HG03095 (cell line): ENCODE results near the gene NDFIP2.
"Not testable (repeated sequence)": the region's sequence is repeated elsewhere in the genome, so short reads cannot be mapped to it uniquely, and the experiment has no call there.

Experiments
- ATAC-seq: cut with Tn5 transposase; IDR thresholded peaks from one replicate; pipeline ENCODE4 v1.9.1; 2021; ENCODE audit warnings: moderate library complexity; ENCODE audit not compliant: unreplicated experiment

The NDFIP2 gene

DNA sequence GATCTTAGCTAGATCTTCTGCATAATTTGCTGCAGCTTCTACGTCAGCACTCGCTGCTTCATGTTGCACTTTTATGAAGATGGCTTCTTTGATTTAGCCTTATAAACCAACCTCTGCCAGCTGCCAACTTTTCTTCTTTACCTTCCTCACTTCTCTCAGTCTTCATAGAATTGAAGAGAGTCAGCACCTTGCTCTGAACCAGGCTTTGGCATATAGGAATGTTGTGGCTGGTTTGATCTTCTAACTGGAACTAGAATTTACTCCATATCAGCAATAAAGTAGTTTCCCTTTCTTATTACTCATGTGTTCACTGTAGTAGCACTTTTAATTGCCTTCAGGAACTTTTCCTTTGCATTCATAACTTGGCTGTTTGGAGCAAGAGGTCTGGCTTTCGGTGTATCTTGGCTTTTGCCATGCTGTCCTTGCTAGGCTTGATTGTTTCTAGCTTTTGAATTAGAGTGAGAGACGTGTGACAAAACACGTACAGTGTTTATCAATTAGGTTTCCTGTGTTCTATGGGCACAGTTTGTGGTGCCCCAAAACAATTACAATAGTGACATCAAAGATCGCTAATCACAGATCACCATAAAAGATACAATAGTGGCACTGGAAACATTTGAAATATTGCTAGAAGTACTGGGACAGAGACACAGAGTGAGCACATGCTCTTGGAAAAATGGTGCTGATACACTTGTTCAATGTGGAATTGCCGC lies 50.7 kb downstream of the NDFIP2 start:
- ATAC-seq, result no peak

DNA sequence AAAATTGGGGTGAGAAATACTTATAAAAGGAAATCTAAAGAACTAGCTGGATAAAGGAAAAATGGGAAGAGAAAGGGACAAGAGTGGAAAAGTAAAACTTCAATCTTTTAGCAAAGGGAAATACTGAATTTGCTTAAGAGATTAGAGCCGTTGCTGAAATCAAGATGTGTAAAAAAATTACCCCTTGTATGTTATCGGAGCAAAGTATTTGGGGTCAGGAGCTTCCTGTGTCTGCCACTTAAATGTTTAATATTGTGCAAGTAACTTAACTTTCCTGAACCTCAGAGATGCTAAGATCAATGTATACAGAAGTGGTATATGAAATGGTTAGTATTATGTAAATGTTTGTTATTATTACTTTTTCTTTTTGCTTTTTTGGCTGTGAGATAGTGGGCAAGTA lies 51.6 kb downstream of the NDFIP2 start:
- ATAC-seq, result no peak

DNA sequence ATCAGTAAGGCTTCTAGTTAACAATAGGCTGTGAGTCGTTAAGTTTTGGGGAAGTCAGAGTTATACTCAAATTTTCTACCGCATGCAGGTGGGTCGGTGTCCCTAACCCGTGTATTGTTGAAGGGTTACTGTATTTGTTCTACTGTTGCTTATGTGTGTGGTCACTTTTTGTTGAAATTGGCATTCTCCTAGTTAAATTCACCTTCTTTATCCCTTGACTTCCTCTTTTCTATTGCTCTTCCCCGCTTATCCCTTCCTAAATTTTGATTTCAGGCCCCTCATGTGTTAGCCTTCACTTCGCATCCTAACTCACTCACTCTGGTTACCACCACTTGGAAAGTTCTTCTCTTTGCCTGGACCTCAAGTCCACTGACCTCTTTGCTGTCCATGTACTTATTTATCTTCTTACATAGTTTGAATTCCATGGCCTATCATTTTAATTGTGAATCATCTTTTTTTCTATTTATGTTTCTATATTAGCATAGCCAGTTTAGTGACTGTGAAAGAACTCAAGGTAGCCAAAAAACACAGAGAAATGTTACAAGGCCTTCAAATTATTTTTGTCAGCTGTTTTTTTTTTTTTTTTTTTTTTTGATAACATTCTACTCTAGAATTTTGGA lies 52.9 kb downstream of the NDFIP2 start:
- no peak for ATAC-seq

DNA sequence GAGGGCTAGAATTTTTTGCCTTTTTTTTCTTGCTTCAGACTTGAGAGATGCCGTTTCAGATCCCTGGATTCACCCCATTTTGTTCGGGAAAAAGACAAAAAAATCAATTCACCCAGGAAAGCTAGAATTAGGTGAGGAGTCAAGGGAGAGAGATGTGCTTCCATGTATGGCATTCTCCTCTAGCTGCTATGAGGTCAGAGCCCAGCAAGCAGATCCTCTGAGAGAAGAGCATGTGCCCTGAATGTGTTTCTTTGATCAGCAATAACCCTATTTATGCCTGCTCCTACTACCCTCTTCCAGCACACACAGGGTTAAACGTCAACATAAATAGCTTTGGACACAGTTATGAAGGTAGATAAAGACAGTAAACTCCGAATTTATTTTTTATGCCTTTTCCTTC lies 53.6 kb downstream of the NDFIP2 start:
- no peak for ATAC-seq

DNA sequence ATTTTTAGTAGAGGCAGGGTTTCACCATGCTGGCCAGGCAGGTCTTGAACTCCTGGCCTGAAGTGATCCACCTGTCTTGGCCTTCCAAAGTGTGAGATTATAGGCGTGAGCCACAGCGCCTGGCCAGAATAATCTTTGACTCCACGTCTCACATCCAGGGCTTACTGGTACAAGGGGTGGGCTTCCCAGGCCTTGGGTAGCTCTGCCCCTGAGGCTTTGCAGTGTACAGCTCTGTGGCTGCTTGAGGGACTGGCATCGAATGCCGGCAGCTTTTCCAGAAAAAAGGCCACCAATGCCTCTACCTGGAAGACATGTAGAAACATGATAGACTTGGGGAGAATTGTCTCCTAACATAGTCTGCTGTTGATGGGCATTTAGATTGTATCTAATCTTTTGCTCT lies 57.8 kb downstream of the NDFIP2 start:
- no peak for ATAC-seq

DNA sequence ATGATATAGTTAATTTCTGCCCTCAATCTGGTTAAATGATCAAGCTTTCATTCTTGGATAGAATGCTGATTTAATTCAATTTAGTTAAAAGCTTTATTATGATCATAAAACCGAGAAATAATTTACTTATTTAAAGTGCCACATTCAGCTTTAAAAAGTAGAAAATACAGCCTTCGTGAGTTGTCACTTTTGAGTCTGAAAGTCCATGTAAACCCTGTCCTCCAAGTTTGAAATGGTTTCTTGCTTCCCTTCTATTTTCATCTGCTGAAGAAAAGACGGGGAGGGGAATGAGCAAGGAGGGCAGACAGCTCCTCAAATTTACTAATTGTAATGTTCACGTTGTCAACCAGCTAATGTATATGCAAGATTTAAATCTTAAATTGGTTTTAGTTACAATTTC lies 59.5 kb downstream of the NDFIP2 start:
- ATAC-seq, result no peak

DNA sequence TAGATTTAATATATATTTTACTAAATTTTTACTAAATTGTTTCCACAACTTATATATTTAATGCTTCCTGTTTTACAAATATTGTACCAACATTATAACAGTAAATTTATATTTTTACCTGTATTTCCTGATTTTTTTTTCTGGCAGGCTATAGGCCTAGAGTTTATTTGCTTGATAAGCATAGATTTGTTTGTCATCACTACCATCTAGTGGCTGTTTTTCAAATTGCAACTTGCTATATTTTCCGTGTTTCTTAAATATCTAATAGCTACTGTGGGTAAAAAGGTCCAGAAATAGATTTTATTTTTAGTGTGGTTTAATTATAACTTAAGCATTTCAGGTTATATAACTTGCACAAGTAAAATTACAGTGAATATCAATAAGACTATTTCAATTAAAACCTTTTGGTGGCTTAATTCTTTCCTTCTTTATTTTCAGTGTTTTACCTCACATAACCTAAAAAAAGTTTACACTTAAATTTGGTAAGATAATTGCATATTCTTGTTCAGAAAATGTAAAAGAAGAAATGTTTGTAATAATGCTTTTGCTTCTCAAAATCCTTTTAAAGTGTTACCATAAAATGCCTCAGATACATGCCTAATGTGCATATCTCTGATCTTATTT lies 60.6 kb downstream of the NDFIP2 start:
- ATAC-seq, result peak; percentile 69

DNA sequence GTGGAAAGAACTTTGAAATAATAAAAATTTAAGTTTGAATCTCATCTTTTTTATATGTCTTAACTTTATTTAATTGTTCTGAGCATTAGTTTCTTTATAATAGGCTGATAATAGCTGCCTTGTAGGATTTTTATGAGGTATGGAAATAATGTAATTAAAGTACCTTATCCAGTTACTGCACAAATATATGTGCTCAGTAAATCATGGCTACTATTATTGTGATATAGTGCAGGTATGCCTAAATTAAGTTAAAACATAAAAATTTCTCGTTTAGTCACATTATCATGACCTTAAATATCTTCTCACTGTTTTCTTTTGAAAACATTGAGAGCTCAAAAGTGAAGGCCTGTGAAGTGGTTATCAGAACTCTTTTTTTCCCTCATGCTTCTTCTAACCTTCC lies 62.9 kb downstream of the NDFIP2 start:
- ATAC-seq, result no peak

DNA sequence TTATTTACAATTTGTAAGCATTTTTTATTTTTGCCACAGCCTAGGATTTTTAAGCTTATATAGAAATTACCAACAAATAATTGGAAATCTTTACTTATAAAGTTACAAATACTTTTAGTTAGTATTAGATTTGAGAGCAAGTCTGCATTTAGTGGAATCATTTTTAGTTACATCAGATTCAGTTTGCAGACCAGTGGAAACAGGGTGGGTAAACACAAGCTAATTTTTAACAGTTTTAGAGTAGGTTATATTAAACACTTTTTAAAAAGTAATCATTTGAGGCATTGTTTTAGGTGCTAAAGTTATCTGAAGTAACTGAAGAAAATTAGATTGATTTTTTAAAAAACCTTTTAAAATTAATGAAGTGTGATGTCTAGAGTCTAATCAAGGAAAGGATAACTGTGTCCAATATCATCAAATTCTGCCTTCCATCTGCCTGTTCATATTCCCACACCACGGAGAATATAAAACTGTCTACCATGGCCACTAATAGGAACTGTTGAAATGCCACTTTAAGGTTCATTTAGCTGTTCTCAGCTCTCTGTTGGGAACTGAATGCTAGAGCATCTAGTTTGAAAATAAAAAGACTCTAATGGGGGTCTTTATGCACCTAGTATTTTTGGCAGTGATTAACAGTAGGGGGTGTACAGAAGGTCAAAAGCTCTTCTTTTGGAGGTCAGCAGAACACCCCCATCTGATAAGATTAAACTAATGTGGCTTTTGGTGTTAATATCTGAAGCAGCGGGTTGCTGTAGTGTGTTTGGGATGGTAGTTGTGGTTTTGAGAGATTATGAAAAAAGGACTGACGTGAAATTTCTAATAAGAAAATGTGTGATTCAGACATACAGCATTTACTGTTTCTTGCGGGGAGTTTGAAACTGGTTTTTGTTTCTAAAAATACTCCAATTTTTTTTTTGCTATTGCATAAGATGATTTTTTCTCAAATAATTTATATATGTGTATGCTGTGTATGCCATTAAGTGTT lies 66.5 kb downstream of the NDFIP2 start:
- ATAC-seq, result no peak

DNA sequence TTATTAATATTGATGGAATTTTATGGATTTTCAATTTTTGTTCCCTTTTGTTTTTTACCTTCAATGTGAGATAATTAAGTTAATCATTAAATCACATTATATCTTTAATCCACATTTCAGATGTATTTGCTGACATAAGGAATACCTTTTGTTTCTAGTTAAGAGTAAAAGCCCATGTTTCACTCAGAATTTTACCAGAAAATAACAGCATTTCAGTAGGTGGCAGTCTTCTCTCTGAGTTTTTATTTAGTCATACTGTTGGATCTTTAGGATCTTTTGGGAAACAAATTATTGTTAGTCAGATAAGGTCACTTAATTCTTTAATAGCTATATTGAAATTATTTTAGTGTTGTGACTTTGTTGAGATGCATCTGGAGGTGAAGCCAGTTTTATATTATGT lies 67.9 kb downstream of the NDFIP2 start:
- ATAC-seq, result no peak

DNA sequence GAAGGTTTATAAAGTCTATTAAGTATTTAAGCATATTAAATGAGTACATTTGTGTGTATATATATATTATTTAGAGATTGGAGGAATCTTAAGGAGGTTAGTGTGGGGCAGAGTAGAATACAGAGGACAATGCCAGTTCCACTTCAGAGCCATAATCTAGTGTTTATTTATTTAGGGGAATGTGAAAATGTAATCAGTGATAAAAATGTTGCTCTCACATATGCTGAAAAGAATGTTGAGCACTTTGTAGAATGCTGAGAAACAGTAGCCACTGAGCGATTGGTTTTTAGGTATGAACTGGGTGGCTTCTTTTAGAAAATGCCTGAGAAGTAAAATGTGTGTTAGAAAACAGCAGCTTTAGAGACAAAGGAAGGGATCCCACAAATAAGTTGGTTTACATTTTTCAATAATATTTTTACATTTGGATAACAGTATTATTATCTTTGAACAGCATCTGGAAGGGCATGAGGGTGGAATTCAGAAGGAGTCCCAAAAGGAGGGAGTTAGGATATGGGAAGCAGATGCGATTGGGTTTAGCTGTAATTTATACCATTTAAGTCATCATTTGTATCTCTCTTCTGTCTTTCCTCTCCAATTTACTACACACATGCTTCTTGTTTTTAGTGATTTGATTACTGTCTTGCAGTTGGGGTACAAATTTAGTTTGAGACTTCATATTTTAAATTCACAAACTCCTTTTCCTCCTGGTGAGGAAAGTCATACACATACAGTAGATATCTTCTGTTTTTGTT lies 68.6 kb downstream of the NDFIP2 start:
- no peak for ATAC-seq

DNA sequence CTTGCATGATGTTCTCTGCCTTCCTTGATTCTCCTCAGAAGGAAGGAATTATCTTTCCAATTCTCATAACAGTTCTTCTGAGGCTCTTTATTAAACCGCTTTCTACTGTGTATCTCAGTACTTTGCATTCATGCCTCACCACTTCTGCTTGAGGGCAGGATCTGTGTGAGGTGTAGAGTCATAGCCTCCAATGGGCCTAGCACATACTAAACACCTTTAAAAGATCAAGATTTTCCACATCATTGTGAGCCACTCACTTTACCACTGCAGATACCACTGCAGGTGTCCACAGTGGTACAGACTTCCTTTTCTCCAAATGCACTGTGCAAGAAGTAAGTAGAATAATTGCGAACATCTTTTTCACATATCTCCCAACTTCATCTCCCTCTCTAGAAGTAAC lies 76.7 kb downstream of the NDFIP2 start:
- ATAC-seq, result no peak

DNA sequence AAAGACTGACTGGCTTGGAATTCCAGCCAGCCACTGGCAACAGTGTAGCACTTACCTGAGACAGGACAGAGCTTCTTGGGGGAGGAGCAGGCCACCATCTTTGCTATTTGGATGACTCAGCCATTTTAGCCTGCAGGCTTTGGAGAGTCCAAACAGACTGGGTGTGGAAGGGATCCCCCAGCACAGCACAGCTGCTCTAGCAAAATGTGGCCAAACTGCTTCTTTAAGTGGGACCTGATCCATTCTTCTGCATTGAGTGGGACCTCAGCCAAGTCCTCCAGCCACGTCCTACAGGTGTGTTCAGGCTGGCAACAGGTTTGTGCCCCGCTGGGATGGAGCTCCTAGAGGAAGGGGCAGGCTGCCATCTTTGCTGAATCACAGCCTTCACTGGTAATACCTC lies 80.0 kb downstream of the NDFIP2 start:
- no peak for ATAC-seq

DNA sequence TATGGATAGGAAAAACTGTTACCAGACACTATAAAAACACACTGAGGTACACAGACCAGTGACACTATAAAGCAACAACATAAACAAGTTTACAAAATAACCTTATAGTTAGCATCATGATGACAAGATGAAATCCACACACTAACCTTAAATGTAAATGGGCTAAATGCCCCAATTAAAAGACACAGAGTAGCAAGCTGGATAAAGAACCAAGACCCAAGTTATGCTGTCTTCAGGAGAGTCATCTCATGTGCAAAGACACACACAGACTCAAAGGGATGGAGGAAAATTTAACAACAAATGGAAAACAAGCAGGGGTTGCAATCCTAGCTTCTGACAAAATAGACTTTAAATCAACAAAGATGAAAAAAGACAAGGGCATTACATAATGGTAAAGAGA lies 81.6 kb downstream of the NDFIP2 start:
- ATAC-seq, result no peak

DNA sequence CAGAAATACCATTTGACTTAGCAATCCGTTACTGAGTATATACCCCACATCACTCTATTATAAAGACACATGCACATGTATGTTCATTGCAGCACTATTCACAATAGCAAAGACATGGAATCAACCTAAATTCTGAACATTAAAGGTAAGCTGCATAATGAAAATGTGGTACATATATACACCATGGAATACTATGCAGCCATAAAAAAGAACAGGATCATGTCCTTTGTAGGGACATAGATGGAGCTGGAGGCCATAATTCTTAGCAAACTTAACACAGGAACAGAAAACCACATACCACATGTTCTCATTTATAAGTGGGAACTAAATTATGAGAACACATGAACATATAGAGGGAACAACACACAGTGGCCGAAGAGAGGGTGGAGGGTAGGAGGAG lies 85.2 kb downstream of the NDFIP2 start:
- no peak for ATAC-seq

DNA sequence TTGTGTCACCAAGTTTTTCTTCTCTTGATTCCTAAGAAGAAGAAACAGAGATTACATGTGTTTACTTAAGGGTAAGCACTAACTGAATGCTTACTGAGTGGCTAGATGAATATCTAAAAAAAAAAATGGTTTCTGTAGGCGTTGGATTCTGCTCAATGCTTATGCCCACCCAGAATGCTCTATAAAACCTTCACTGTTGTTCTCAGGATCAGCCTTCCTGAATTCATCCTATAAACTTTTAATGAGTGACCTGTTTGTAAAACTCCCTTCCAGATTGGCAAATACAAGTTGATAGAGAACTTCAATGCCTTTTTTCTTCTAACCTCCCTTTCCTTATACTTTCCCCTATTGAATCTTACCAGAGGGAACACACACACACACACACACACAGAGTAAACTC lies 90.2 kb downstream of the NDFIP2 start:
- ATAC-seq, result no peak

DNA sequence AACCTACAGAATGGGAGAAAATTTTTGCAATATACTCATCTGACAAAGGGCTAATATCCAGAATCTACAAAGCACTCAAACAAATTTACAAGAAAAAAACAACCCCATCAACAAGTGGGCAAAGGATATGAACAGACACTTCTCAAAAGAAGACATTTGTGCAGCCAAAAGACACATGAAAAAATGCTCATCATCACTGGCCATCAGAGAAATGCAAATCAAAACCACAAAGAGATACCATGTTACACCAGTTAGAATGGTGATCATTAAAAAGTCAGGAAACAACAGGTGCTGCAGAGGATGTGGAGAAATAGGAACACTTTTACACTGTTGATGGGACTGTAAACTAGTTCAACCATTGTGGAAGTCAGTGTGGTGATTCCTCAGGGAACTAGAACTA lies 92.9 kb downstream of the NDFIP2 start:
- not testable (repeated sequence) for ATAC-seq

DNA sequence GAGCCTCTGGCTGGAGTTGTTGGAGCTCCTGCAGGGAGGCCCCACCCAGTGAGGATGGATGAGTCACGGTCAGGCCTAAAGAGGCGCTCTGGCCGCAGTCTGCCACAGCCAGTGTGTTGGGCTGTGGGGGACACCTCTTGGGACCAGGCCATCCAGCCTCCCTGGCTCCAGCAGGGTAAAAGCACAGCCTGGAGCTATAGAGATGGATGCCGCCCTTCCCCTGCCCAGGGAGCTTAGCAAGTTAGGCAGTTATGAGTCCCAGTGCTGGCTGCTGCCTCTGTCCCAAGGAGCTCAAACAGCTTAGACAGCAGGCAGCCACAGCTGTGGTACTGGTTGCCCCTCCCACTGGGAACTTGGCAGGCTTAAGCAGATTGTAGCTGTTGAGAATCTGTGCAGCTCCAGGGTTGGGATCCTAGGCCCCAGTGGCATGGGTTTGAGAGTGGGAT lies 100.9 kb downstream of the NDFIP2 start:
- ATAC-seq, result no peak

DNA sequence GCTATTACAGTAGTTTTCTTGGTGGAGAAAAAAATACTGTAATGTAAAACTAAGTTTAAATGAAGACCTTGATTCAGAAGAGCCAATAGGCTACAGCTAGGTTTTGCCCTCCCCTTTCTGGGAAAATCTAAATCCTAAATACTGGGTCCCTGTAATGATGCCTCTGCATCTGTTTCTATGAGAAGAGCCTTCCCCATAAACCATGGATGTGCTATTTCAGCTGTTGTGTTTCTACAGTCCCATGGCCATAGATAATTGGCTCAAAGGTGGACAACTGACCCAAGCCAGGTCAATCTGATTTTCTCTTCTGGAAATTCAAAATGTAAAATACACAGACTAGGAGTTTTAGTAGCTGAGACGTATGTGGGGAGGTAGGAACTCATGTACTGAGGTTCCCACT lies 101.9 kb downstream of the NDFIP2 start:
- no peak for ATAC-seq

DNA sequence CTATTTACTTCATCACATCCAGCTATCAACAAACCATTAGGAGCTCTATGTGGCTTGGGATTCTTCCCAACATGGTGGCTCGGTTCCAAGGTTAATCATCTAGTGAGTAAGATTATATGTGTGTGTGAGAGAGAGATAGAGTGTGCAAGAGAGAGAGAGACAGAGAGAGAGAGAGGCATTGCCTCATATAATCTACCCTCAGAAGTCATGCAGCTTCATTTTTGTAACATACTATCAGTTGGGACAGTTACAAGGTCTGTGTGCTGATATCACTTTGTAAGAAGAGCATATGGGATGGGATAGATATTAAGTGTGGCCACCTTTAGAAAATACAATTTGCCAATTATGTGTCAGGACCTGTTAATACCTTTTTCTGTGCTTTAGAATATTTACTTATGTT lies 104.1 kb downstream of the NDFIP2 start:
- no peak for ATAC-seq
